GM23338 (cell line): ENCODE data around the gene RNLS. TPM values are rescaled to one million over a fixed set of nuclear protein-coding genes. Genes with fewer than 3 reads are reported as not detected.

ENCODE experiments used
- ATAC-seq: fragments of 200-7000 bp; cut with Tn5 transposase; 3 replicates; pipeline ENCODE4 v1.9.1; 2020
- DNase-seq: peaks from one replicate; pipeline ENCODE4 v3.0.0-alpha.2; 2015; ENCODE audit warnings: low spot score
- H2AFZ ChIP-seq: fragments of 200-600 bp; sonication (generic); 2 replicates; pipeline ENCODE4 v1.8.0; 2016; ENCODE audit warnings: antibody characterized with exemption, mild to moderate bottlenecking, moderate library complexity
- H3F3A ChIP-seq: fragments of 200-600 bp; sonication (generic); replicated peaks from 2 replicates; pipeline ENCODE4 v1.8.0; 2017; ENCODE audit warnings: antibody characterized with exemption, mixed run types, low read depth
- H3K27ac ChIP-seq: fragments of 200-600 bp; sonication (generic); 2 replicates; pipeline ENCODE4 v1.6.1; 2016; ENCODE audit warnings: low read depth
- H3K27me3 ChIP-seq: fragments of 200-600 bp; sonication (generic); 2 replicates; pipeline ENCODE4 v1.8.0; 2016; ENCODE audit warnings: mild to moderate bottlenecking, mixed run types, moderate library complexity; ENCODE audit not compliant: insufficient read depth
- H3K36me3 ChIP-seq: fragments of 200-600 bp; sonication (generic); 2 replicates; pipeline ENCODE4 v1.8.0; 2016; ENCODE audit warnings: mild to moderate bottlenecking; ENCODE audit not compliant: insufficient read depth
- H3K4me1 ChIP-seq: fragments of 200-600 bp; sonication (generic); 2 replicates; pipeline ENCODE4 v1.8.0; 2016; ENCODE audit warnings: mild to moderate bottlenecking, moderate library complexity; ENCODE audit not compliant: insufficient read depth
- H3K4me2 ChIP-seq: fragments of 200-600 bp; sonication (generic); 2 replicates; pipeline ENCODE4 v1.7.1; 2017; ENCODE audit warnings: mixed run types
- H3K4me3 ChIP-seq: fragments of 200-600 bp; sonication (generic); 2 replicates; pipeline ENCODE4 v1.6.1; 2016; ENCODE audit warnings: mixed run types
- H3K79me2 ChIP-seq: fragments of 200-600 bp; sonication (generic); replicated peaks from 2 replicates; pipeline ENCODE4 v1.8.0; 2017; ENCODE audit warnings: mild to moderate bottlenecking; ENCODE audit not compliant: insufficient read depth
- H3K9me2 ChIP-seq: fragments of 200-600 bp; sonication (generic); 2 replicates; pipeline ENCODE4 v1.8.0; 2017; ENCODE audit not compliant: insufficient read depth
- H4K20me1 ChIP-seq: fragments of 200-600 bp; sonication (generic); replicated peaks from 2 replicates; pipeline ENCODE4 v1.8.0; 2017; ENCODE audit warnings: mild to moderate bottlenecking; ENCODE audit not compliant: insufficient read depth
- H3K27ac Mint-ChIP-seq: 2 replicates; pipeline ENCODE4 v1.8.0; 2020; ENCODE audit warnings: inconsistent platforms, mild to moderate bottlenecking, moderate library complexity, mixed read lengths
- H3K27me3 Mint-ChIP-seq: 3 replicates; pipeline ENCODE4 v1.8.0; 2022; ENCODE audit warnings: low read depth, mild to moderate bottlenecking, moderate library complexity, mixed read lengths, inconsistent platforms; ENCODE audit not compliant: insufficient read depth, poor library complexity
- H3K36me3 Mint-ChIP-seq: 3 replicates; pipeline ENCODE4 v1.8.0; 2021; ENCODE audit warnings: low read depth, mild to moderate bottlenecking, inconsistent platforms, moderate library complexity, mixed read lengths
- H3K4me1 Mint-ChIP-seq: 3 replicates; pipeline ENCODE4 v1.8.0; 2020; ENCODE audit warnings: mild to moderate bottlenecking, inconsistent platforms, mixed read lengths
- H3K4me3 Mint-ChIP-seq: 3 replicates; pipeline ENCODE4 v1.8.0; 2021; ENCODE audit warnings: moderate library complexity, mild to moderate bottlenecking, inconsistent platforms, mixed read lengths
- H3K9me3 Mint-ChIP-seq: 3 replicates; pipeline ENCODE4 v1.8.0; 2020; ENCODE audit warnings: moderate library complexity, mild to moderate bottlenecking, inconsistent platforms, mixed read lengths
- CREB1 ChIP-seq: fragments of 250-450 bp; sonication (Bioruptor Pico); IDR thresholded peaks from 2 replicates; pipeline ENCODE4 v1.5.0; 2020; ENCODE audit warnings: low read depth, mild to moderate bottlenecking, moderate library complexity
- ETS1 ChIP-seq: IDR thresholded peaks from 2 replicates; pipeline ENCODE4 v1.6.1; 2016; ENCODE audit warnings: antibody characterized with exemption
- EZH2 ChIP-seq: fragments of 200-600 bp; sonication (generic); IDR thresholded peaks from one replicate; pipeline ENCODE4 v1.8.0; 2017; ENCODE audit warnings: antibody characterized with exemption, mild to moderate bottlenecking, low read depth; ENCODE audit not compliant: unreplicated experiment
- EZH2phosphoT487 ChIP-seq: fragments of 200-600 bp; sonication (generic); IDR thresholded peaks from one replicate; pipeline ENCODE4 v1.8.1; 2018; ENCODE audit warnings: antibody characterized with exemption; ENCODE audit not compliant: unreplicated experiment
- JUNB ChIP-seq: IDR thresholded peaks from one replicate; pipeline ENCODE4 v1.6.1; 2016; ENCODE audit warnings: antibody characterized with exemption; ENCODE audit not compliant: unreplicated experiment
- NANOG ChIP-seq: IDR thresholded peaks from 2 replicates; pipeline ENCODE4 v1.6.1; 2016; ENCODE audit warnings: antibody characterized with exemption, borderline replicate concordance
- POLR2AphosphoS5 ChIP-seq: IDR thresholded peaks from 2 replicates; pipeline ENCODE4 v1.6.1; 2016; ENCODE audit warnings: antibody characterized with exemption, low read depth
- REST ChIP-seq: IDR thresholded peaks from one replicate; pipeline ENCODE4 v1.6.1; 2018; ENCODE audit warnings: antibody characterized with exemption; ENCODE audit not compliant: unreplicated experiment
- STAT1 ChIP-seq: IDR thresholded peaks from one replicate; pipeline ENCODE4 v1.6.1; 2016; ENCODE audit warnings: antibody characterized with exemption; ENCODE audit not compliant: unreplicated experiment
- ZNF114 ChIP-seq: fragments of 250-450 bp; sonication (Bioruptor Pico); IDR thresholded peaks from 2 replicates; pipeline ENCODE4 v1.5.0; 2020; ENCODE audit warnings: mild to moderate bottlenecking, moderate library complexity
- ZNF331 ChIP-seq: fragments of 250-450 bp; sonication (Bioruptor Pico); IDR thresholded peaks from 2 replicates; pipeline ENCODE4 v1.5.0; 2020; ENCODE audit warnings: low read depth, mild to moderate bottlenecking, moderate library complexity
- ZNF462 ChIP-seq: fragments of 250-450 bp; sonication (Bioruptor Pico); IDR thresholded peaks from 2 replicates; pipeline ENCODE4 v1.5.0; 2020; ENCODE audit warnings: mild to moderate bottlenecking, moderate library complexity
- polyA plus RNA-seq: library from polyadenylated mRNA; unstranded; fragments of >200 nt; fragmentation: Nextera tagmentation; extraction: Ambion mirVana; gene quantifications from 2 replicates; pipeline ENCODE4 v1.2.1, GENCODE V29; 2016
- total RNA-seq: library from RNA; depleted of rRNA; stranded (reverse); fragments of >200 nt; shearing (Covaris generic); gene quantifications from 2 replicates; pipeline ENCODE4 v1.2.3, GENCODE V29; 2014
- TF ChIP-seq, protein P1 (sequence below), 2 experiments: fragments of 200-600 bp in 1 of 2; sonication (generic) in 1 of 2; conservative IDR thresholded peaks; 2 replicates each; pipeline versions ENCODE4 v1.5.1 to v1.6.1; 2016 to 2017; ENCODE audit warnings: antibody characterized with exemption in 2 of 2, low read depth in 2 of 2, mild to moderate bottlenecking in 2 of 2, moderate library complexity in 1 of 2

Gene RNLS
- total and polyA plus RNA-seq, 2 experiments from 2014 or later = 8.8 to 15.2 TPM

DNA sequence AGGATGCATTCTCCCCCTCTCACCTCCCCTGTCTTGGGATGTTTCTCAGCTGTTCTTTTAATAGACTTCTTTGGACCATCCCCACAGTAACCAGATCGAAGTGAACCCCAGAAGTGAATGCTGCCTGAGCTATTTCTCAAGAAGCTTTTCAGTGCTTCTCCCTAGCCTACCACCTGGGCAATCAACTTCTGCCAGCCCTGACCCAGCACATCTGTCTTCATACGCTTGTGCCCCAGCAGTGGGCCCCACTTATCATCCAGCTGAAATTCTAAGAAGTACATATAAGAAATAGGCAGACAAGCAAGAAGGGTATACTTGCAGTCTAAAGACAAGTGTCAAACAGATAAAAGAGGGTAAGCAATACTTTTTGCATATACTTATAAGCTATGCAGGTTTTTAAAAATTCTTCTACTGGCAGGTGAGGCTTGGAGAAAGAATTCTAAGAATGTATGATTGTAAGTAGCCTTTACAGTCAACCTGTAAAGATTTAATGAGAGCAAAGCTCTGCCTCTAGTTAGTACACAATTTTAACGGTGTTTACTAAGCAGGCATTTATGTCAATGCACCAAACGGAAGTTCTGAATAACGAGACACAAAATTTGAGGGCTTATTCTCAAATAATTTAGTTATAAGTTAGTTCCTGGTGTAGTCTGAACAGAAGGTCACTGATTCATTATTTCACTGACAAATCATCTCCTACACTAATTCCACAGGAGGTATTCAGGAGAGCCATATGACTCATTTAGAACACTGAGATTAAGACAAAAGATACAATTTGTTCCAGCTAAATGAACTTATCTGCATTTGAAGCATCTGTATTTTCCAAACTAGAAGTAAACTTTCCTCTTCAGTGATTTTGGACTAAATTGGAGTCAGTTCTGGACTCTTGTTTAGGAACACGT lies 83.3 kb downstream of the RNLS start:
- ATAC-seq (peak; percentile 57), DNase-seq (peak; percentile 36)
- Histone ChIP-seq H3K9me2 (no peaks in the 10 kb centered on the region), H3K4me1 (peaks cover 27% of the 10 kb centered on the region), H4K20me1 (no peaks in the 10 kb centered on the region), H3K36me3 (no peaks in the 10 kb centered on the region; the same call in 1 of the 2 replicates), H3F3A (no peaks in the 10 kb centered on the region), H3K79me2 (no peaks in the 10 kb centered on the region), H3K27me3 (no peaks in the 10 kb centered on the region), H3K4me2 (no peak overlapping the region), H3K27ac (peak overlapping the region; percentile 40; the same call in 1 of the 2 replicates), H2AFZ (no peak overlapping the region), H3K4me3 (no peak overlapping the region)
- Mint-ChIP-seq H3K27me3 (no peaks in the 10 kb centered on the region), H3K4me3 (no peak overlapping the region), H3K36me3 (peaks cover 4% of the 10 kb centered on the region; the same call in 1 of the 3 replicates), H3K9me3 (peaks cover 4% of the 10 kb centered on the region; the same call in 1 of the 3 replicates), H3K4me1 (peaks cover 36% of the 10 kb centered on the region), H3K27ac (no peak overlapping the region; the same call in 1 of the 2 replicates)
- TF ChIP-seq EZH2phosphoT487 (no peak), ZNF114 (CRISPR knock-in tag) (no peak), NANOG (no peak), POLR2AphosphoS5 (no peak), ETS1 (no peak), STAT1 (no peak), JUNB (no peak), ZNF331 (no peak), REST (no peak), EZH2 (no peak), CREB1 (no peak), ZNF462 (CRISPR knock-in tag) (no peak)
- TF ChIP-seq, protein P1, sequence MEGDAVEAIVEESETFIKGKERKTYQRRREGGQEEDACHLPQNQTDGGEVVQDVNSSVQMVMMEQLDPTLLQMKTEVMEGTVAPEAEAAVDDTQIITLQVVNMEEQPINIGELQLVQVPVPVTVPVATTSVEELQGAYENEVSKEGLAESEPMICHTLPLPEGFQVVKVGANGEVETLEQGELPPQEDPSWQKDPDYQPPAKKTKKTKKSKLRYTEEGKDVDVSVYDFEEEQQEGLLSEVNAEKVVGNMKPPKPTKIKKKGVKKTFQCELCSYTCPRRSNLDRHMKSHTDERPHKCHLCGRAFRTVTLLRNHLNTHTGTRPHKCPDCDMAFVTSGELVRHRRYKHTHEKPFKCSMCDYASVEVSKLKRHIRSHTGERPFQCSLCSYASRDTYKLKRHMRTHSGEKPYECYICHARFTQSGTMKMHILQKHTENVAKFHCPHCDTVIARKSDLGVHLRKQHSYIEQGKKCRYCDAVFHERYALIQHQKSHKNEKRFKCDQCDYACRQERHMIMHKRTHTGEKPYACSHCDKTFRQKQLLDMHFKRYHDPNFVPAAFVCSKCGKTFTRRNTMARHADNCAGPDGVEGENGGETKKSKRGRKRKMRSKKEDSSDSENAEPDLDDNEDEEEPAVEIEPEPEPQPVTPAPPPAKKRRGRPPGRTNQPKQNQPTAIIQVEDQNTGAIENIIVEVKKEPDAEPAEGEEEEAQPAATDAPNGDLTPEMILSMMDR (conservative IDR thresholded peaks at IDR 0.05; ENCODE audit: low read depth in 2 of 2) = no peak
